Skeletal muscle satellite cell (primary cell): ENCODE data around the gene RIN3.

Source experiments
- H3K27me3 ChIP-seq: 2 replicates; pipeline ENCODE4 v1.7.0; 2013; ENCODE audit warnings: low read length; ENCODE audit not compliant: control insufficient read depth, insufficient read depth
- H3K36me3 ChIP-seq: 2 replicates; pipeline ENCODE4 v1.7.0; 2013; ENCODE audit warnings: mild to moderate bottlenecking, control low read depth, low read length; ENCODE audit not compliant: insufficient read depth
- H3K4me1 ChIP-seq: 2 replicates; pipeline ENCODE4 v1.7.0; 2013; ENCODE audit warnings: low read length; ENCODE audit not compliant: control insufficient read depth, insufficient read depth
- H3K4me2 ChIP-seq: 2 replicates; pipeline ENCODE4 v1.7.0; 2013; ENCODE audit warnings: mild to moderate bottlenecking, low read length
- H3K4me3 ChIP-seq: 2 replicates; pipeline ENCODE4 v1.7.0; 2013; ENCODE audit warnings: low read length
- H3K9ac ChIP-seq: 2 replicates; pipeline ENCODE4 v1.7.0; 2013; ENCODE audit warnings: mild to moderate bottlenecking, low read depth, low read length, moderate library complexity
- H3K9me3 ChIP-seq: replicated peaks from 2 replicates; pipeline ENCODE4 v1.7.0; 2013; ENCODE audit warnings: mild to moderate bottlenecking, control low read depth, low read length

RIN3 gene

DNA sequence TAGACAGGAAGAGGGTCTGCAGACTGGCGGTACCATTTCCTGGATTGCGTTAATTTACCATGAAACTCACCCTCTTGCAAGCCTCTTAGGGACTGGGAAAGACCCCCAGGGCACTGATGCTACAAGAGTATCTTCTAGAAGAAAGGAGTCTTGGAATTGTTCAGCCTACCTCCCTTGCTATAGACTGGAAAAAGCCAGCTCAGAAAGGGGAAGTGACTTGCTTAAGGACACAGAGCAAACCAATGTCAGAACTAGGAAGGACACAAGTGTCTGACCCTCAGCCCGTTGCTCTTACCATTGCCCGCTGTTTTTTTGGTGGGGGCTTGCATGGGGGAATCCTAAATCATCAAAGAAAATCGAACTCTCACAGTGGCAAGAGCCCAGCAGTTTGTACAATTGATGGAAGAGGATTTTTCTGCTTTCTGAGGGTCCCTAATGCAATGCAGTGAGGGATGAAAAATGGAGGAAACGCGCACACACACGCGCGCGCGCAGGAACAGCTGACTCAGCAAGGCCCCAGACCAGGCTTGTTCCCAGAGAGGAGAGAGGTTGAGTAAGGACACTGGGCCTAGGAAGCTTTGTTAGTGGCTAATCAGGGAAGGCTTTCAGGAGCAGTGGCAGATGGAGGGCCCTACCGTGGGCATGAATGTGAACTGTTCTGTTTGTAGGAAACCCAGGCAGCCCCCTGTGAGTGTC is 50.9 kb downstream of the RIN3 start:
- H3K4me2 ChIP-seq, result no peak overlapping the region
- H3K4me3 ChIP-seq, result no peak overlapping the region
- H3K27me3 ChIP-seq, result no peaks in the 10 kb centered on the region
- peaks cover 12% of the 10 kb centered on the region for H3K4me1 ChIP-seq
- H3K9me3 ChIP-seq, result no peaks in the 10 kb centered on the region
- no peak overlapping the region for H3K9ac ChIP-seq
- peaks cover 16% of the 10 kb centered on the region for H3K36me3 ChIP-seq

GRCh38 chr14:92565040-92565717 is 51.6 kb downstream of the RIN3 start:
- Histone ChIP-seq H3K4me1 (peaks cover 11% of the 10 kb centered on the region), H3K9ac (no peak overlapping the region), H3K27me3 (no peaks in the 10 kb centered on the region), H3K9me3 (no peaks in the 10 kb centered on the region), H3K36me3 (peaks cover 9% of the 10 kb centered on the region), H3K4me3 (no peak overlapping the region), H3K4me2 (no peak overlapping the region)

GRCh38 chr14:92565718-92566115 is 52.1 kb downstream of the RIN3 start:
- H3K4me1 ChIP-seq, result peaks cover 8% of the 10 kb centered on the region
- H3K4me3 ChIP-seq, result no peak overlapping the region
- no peaks in the 10 kb centered on the region for H3K9me3 ChIP-seq
- H3K4me2 ChIP-seq, result no peak overlapping the region
- H3K27me3 ChIP-seq, result no peaks in the 10 kb centered on the region
- H3K36me3 ChIP-seq, result peaks cover 8% of the 10 kb centered on the region
- H3K9ac ChIP-seq, result no peak overlapping the region

- H3K9me3 ChIP-seq, result no peaks in the 10 kb centered on the region
- H3K27me3 ChIP-seq, result no peaks in the 10 kb centered on the region
- no peak overlapping the region for H3K9ac ChIP-seq
- H3K36me3 ChIP-seq, result peaks cover 8% of the 10 kb centered on the region
- H3K4me3 ChIP-seq, result no peak overlapping the region
- peaks cover 8% of the 10 kb centered on the region for H3K4me1 ChIP-seq
- H3K4me2 ChIP-seq, result no peak overlapping the region
Measured at GRCh38 chr14:92567173-92567725, 53.7 kb downstream of the RIN3 start.

- Histone ChIP-seq H3K27me3 (no peaks in the 10 kb centered on the region), H3K4me1 (peaks cover under 1% of the 10 kb centered on the region), H3K4me3 (no peak overlapping the region), H3K36me3 (peaks cover 8% of the 10 kb centered on the region), H3K9me3 (no peaks in the 10 kb centered on the region), H3K4me2 (no peak overlapping the region), H3K9ac (no peak overlapping the region)
Measured at GRCh38 chr14:92568621-92569479, 55.3 kb downstream of the RIN3 start.

DNA sequence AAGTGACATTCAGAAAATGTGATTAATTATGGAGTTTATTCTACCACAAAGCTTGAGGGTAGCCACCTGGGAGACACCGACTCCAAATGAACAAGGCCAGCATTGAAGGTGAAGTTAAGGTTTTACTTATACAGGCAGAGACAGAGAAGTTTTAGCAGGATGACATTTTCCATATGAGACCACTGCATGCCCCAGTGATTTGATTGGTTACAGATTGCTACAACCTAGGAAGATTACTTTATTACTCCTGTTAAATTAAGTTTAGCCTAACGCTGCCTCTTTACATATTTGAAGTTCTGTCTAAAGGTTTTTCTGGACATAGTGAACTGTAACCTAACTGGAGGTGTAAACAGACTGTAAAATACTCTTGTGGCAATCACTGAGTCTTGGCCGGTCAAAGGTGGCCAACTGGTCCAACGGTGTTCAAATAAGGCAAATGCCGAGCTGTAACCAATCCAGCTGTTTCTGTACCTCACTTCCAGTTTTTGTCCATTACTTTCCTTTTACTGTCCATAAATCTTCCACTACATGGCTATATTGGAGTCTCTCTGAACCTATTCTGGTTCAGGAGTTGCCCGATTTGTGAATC is 57.2 kb downstream of the RIN3 start:
- Histone ChIP-seq H3K4me3 (no peak overlapping the region), H3K27me3 (no peaks in the 10 kb centered on the region), H3K9me3 (no peaks in the 10 kb centered on the region), H3K9ac (no peak overlapping the region), H3K4me2 (no peak overlapping the region), H3K4me1 (no peaks in the 10 kb centered on the region), H3K36me3 (peaks cover 8% of the 10 kb centered on the region)

- no peak overlapping the region for H3K4me2 ChIP-seq
- H3K4me3 ChIP-seq, result no peak overlapping the region
- H3K4me1 ChIP-seq, result no peaks in the 10 kb centered on the region
- H3K36me3 ChIP-seq, result peaks cover 3% of the 10 kb centered on the region
- H3K27me3 ChIP-seq, result no peaks in the 10 kb centered on the region
- no peaks in the 10 kb centered on the region for H3K9me3 ChIP-seq
- H3K9ac ChIP-seq, result no peak overlapping the region
Measured at GRCh38 chr14:92572050-92572449, 58.5 kb downstream of the RIN3 start.

DNA sequence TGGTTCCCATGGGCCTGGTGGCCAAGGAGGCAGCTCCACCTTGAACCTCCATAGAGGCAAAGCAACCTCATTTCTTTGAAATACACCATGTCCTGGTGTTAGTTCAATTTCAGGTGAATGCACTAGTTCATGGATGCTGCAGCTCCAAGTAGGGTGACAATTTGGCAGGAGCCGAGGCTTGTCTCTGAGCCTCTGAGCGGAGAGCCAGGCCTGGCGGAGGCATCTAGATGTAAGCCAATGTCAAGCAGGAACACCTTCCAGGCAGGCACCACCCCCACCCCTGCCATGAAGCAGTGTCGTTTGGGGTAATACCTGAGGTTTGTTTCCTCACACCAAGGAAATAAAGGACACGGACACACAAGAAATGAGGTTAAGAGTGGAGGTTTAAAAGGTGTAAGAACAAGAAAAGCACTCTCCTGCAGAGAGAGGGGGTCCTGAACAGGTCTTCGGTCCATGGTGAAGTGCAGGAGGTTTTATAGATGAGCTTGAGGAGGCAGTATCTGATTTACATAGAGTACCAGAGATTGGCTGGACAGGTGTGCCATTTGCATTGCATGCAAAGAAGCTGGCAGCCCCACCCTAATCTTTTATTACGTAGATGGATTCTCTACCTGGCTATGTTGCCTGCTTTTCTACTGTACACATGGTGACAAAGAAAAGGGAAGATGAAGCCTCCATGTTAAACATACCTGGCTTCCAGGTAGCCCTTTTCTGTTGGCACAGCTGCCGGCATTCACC is 60.3 kb downstream of the RIN3 start:
- Histone ChIP-seq H3K4me3 (no peak overlapping the region), H3K4me2 (no peak overlapping the region), H3K9me3 (no peaks in the 10 kb centered on the region), H3K36me3 (peaks cover 12% of the 10 kb centered on the region), H3K4me1 (peaks cover 5% of the 10 kb centered on the region), H3K27me3 (no peaks in the 10 kb centered on the region), H3K9ac (no peak overlapping the region)

DNA sequence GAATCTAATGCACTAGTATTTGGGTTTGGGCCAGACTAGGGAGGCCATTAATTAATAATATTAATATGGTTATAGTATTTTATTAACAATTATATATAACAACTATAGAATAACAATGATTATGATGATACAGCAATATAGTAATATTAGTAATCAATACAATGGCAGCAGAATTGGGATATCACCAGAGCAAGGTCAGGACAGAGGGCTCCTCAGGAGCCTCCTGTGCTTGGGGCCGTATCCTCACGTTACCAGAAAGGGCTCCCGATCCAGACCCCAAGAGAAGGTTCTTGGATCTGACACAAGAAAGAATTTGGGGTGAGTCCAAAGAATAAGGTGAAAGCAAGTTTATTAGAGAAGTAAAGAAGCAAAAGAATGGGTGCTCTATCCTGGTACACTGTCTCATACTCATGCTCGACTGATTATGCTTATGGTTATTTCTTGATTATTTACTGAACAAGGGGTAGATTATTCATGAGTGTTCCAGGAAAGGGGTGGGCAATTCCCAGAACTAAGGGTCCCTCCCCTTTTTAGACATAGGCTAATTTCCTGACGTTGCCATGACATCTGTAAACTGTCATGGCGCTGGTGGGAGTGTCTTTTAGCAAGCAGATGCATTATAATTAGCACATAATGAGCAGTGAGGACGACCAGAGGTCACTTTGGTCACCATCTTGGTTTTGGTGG is 61.6 kb downstream of the RIN3 start:
- Histone ChIP-seq H3K4me3 (no peak overlapping the region), H3K36me3 (peaks cover 16% of the 10 kb centered on the region), H3K4me2 (no peak overlapping the region), H3K4me1 (peaks cover 5% of the 10 kb centered on the region), H3K27me3 (no peaks in the 10 kb centered on the region), H3K9me3 (no peaks in the 10 kb centered on the region), H3K9ac (no peak overlapping the region)

DNA sequence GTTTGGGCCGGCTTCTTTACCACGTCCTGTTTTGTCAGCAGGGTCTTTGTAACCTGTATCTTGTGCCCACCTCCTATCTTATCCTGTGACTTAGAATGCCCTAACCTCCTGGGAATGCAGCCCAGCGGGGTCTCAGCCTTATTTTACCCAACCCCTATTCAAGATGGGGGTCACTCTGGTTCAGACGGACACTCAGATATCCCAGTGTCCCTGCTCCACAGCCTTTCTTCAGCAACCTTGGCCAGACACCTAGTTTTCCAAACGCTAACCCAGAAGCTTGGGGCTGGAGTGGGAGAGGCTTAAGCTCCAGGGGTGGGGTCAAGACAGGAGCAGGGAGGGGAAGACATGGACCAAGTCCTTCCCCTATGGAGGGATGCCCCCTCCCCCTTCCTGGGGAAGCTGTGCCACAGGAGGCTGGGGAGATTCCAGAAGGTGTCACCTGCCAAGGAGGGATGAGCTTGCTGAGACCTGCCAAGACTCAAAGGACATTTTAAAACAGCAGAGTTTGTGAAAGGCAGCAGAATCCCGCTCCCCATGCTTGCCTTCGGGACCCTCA is 62.2 kb downstream of the RIN3 start:
- no peak overlapping the region for H3K4me2 ChIP-seq
- H3K4me1 ChIP-seq, result peaks cover 5% of the 10 kb centered on the region
- H3K27me3 ChIP-seq, result no peaks in the 10 kb centered on the region
- no peak overlapping the region for H3K9ac ChIP-seq
- no peaks in the 10 kb centered on the region for H3K9me3 ChIP-seq
- peaks cover 16% of the 10 kb centered on the region for H3K36me3 ChIP-seq
- H3K4me3 ChIP-seq, result no peak overlapping the region
